WTC11 (cell line): ENCODE results near the gene HRG. TPM values are rescaled to one million over a fixed set of nuclear protein-coding genes. Genes with fewer than 3 reads are reported as not detected.
A peak's percentile ranks its signal among the peaks of the same experiment; 100 is the strongest.

ENCODE experiments used
- ATAC-seq: fragments of 200-7000 bp; cut with Tn5 transposase; 2 replicates; pipeline ENCODE4 v1.10.0; 2021; ENCODE audit warnings: mild to moderate bottlenecking, moderate library complexity
- CTCF ChIA-PET: fragments of 300-600 bp; sonication (Branson Sonifier 250); formaldehyde crosslinking; loops from one replicate; lab custom pipeline; 2021; ENCODE audit warnings: antibody characterized with exemption; lab: Charles Lee
- POLR2A ChIA-PET: fragments of 350-600 bp; sonication (Branson Sonifier 250); formaldehyde crosslinking; loops from one replicate; lab custom pipeline; 2021; ENCODE audit warnings: antibody characterized with exemption; lab: Charles Lee
- DNase-seq: peaks from one replicate; pipeline ENCODE4 v3.0.0; 2021; ENCODE audit warnings: low spot score
- H3K27ac Mint-ChIP-seq: 2 replicates; pipeline ENCODE4 v1.8.0; 2021; ENCODE audit warnings: mixed read lengths
- H3K27me3 Mint-ChIP-seq: 2 replicates; pipeline ENCODE4 v1.8.0; 2021; ENCODE audit warnings: low read depth, mild to moderate bottlenecking, moderate library complexity, mixed read lengths
- H3K36me3 Mint-ChIP-seq: 2 replicates; pipeline ENCODE4 v1.8.0; 2021; ENCODE audit warnings: mixed read lengths
- H3K4me1 Mint-ChIP-seq: 2 replicates; pipeline ENCODE4 v1.8.0; 2022; ENCODE audit warnings: mixed read lengths
- H3K4me3 Mint-ChIP-seq: 2 replicates; pipeline ENCODE4 v1.8.0; 2021; ENCODE audit warnings: mild to moderate bottlenecking, moderate library complexity, mixed read lengths
- H3K9me3 Mint-ChIP-seq: 2 replicates; pipeline ENCODE4 v1.8.0; 2021; ENCODE audit warnings: mixed read lengths
- AR ChIP-seq: fragments of 250-450 bp; sonication (Bioruptor Pico); IDR thresholded peaks from 2 replicates; pipeline ENCODE4 v1.9.0; 2021; ENCODE audit warnings: mild to moderate bottlenecking
- CDX4 ChIP-seq: fragments of 250-450 bp; sonication (Bioruptor Pico); IDR thresholded peaks from 2 replicates; pipeline ENCODE4 v1.9.0; 2021; ENCODE audit warnings: moderate library complexity, mild to moderate bottlenecking, inconsistent platforms, borderline replicate concordance
- ELF4 ChIP-seq: sonication (generic); formaldehyde crosslinking; IDR thresholded peaks from 2 replicates; pipeline ENCODE4 v1.8.1; 2022; ENCODE audit warnings: low read depth, mild to moderate bottlenecking, moderate library complexity, missing genetic modification reagents
- EMX1 ChIP-seq: fragments of 250-450 bp; sonication (Bioruptor Pico); IDR thresholded peaks from 2 replicates; pipeline ENCODE4 v1.8.0; 2021; ENCODE audit warnings: mild to moderate bottlenecking
- FOXP1 ChIP-seq: sonication (generic); formaldehyde crosslinking; IDR thresholded peaks from 2 replicates; pipeline ENCODE4 v1.8.0; 2022; ENCODE audit warnings: missing genetic modification reagents, mild to moderate bottlenecking, moderate library complexity, borderline replicate concordance
- GRHL2 ChIP-seq: fragments of 250-450 bp; sonication (Bioruptor Pico); IDR thresholded peaks from 2 replicates; pipeline ENCODE4 v1.8.0; 2022; ENCODE audit warnings: mild to moderate bottlenecking, moderate library complexity; ENCODE audit not compliant: insufficient replicate concordance, severe bottlenecking
- NR3C1 ChIP-seq: sonication (generic); formaldehyde crosslinking; conservative IDR thresholded peaks from 2 replicates; pipeline ENCODE4 v1.8.1; 2023; ENCODE audit warnings: low read depth, mild to moderate bottlenecking, missing genetic modification reagents
- PRDM15 ChIP-seq: sonication (generic); formaldehyde crosslinking; IDR thresholded peaks from 2 replicates; pipeline ENCODE4 v1.8.0; 2022; ENCODE audit warnings: missing genetic modification reagents
- RORB ChIP-seq: fragments of 250-450 bp; sonication (Bioruptor Pico); IDR thresholded peaks from 2 replicates; pipeline ENCODE4 v1.9.0; 2021; ENCODE audit warnings: mild to moderate bottlenecking
- STAT6 ChIP-seq: sonication (generic); formaldehyde crosslinking; conservative IDR thresholded peaks from 2 replicates; pipeline ENCODE4 v1.8.1; 2023; ENCODE audit warnings: mild to moderate bottlenecking, low read depth, missing genetic modification reagents, moderate library complexity
- TEAD1 ChIP-seq: sonication (generic); formaldehyde crosslinking; IDR thresholded peaks from 2 replicates; pipeline ENCODE4 v1.8.0; 2022; ENCODE audit warnings: mild to moderate bottlenecking, missing genetic modification reagents
- USF1 ChIP-seq: sonication (generic); formaldehyde crosslinking; IDR thresholded peaks from 2 replicates; pipeline ENCODE4 v1.8.0; 2022; ENCODE audit warnings: mild to moderate bottlenecking, missing genetic modification reagents
- ZMAT4 ChIP-seq: fragments of 250-450 bp; sonication (Bioruptor Pico); IDR thresholded peaks from 2 replicates; pipeline ENCODE4 v1.9.0; 2021; ENCODE audit warnings: mild to moderate bottlenecking
- ZNF317 ChIP-seq: sonication (generic); formaldehyde crosslinking; IDR thresholded peaks from 2 replicates; pipeline ENCODE4 v1.8.1; 2023; ENCODE audit warnings: low read depth, mild to moderate bottlenecking, moderate library complexity, missing genetic modification reagents, borderline replicate concordance
- ZNF396 ChIP-seq: fragments of 250-450 bp; sonication (Bioruptor Pico); IDR thresholded peaks from 2 replicates; pipeline ENCODE4 v1.8.0; 2021; ENCODE audit warnings: mild to moderate bottlenecking, moderate library complexity, borderline replicate concordance
- ZNF416 ChIP-seq: fragments of 250-450 bp; sonication (Bioruptor Pico); IDR thresholded peaks from 2 replicates; pipeline ENCODE4 v1.9.0; 2021; ENCODE audit warnings: mild to moderate bottlenecking, inconsistent platforms
- ZNF671 ChIP-seq: fragments of 250-450 bp; sonication (Bioruptor Pico); IDR thresholded peaks from 2 replicates; pipeline ENCODE4 v1.8.0; 2021; ENCODE audit warnings: mild to moderate bottlenecking
- total RNA-seq: library from RNA; stranded (reverse); gene quantifications from 3 replicates; pipeline ENCODE4 v1.2.3, GENCODE V29; 2021

Gene HRG
- total RNA-seq, 1 experiment from 2014 or later = 0.24 TPM

GRCh38 chr3:186664119-186664495 lies 1.7 kb upstream of the HRG start (continued):
- no peak for TF ChIP-seq PRDM15
- TF ChIP-seq, all 79 proteins: peak for 0

- ATAC-seq = peak; percentile 64
- no peak for TF ChIP-seq RORB (CRISPR knock-in tag)
- no peak for TF ChIP-seq STAT6
- TF ChIP-seq ZNF396 (CRISPR knock-in tag) = no peak
- no peak for TF ChIP-seq ZNF416 (CRISPR knock-in tag)
- no peak for TF ChIP-seq USF1 (CRISPR knock-in tag)
- no peak for TF ChIP-seq ZNF317 (CRISPR knock-in tag)
- no peak for TF ChIP-seq NR3C1 (CRISPR knock-in tag)
- no peak for TF ChIP-seq ELF4
- no peak for TF ChIP-seq GRHL2 (CRISPR knock-in tag)
- TF ChIP-seq EMX1 (CRISPR knock-in tag) = no peak
- no peak for TF ChIP-seq ZMAT4 (CRISPR knock-in tag)
- TF ChIP-seq AR (CRISPR knock-in tag) = no peak
- TF ChIP-seq FOXP1 = no peak
- no peak for TF ChIP-seq ZNF671 (CRISPR knock-in tag)
- TF ChIP-seq TEAD1 (CRISPR knock-in tag) = no peak
- TF ChIP-seq CDX4 (CRISPR knock-in tag) = no peak
- TF ChIP-seq, all 79 proteins: peak for 0
- Mint-ChIP-seq H3K27ac (peak overlapping the region; percentile 90), H3K36me3 (peaks cover 6% of the 10 kb centered on the region), H3K9me3 (peaks cover 6% of the 10 kb centered on the region), H3K4me3 (no peak overlapping the region), H3K27me3 (peaks cover under 1% of the 10 kb centered on the region), H3K4me1 (peaks cover 52% of the 10 kb centered on the region)
- ChIA-PET CTCF (interaction anchor here (0.8 to 1.4 kb wide), 2 partner anchors 49 to 50 kb away, joined by 3 to 5 read pairs; no protein-coding TSS in a partner anchor), POLR2A (no interaction called here)
- DNase-seq = no peak
Observed at GRCh38 chr3:186664506-186664905, 1.3 kb upstream of the HRG start.
